ENCODE data around the gene GFER.
"Not testable (repeated sequence)": the region's sequence is repeated elsewhere in the genome, so short reads cannot be mapped to it uniquely, and the experiment has no call there.

The GFER gene

DNA sequence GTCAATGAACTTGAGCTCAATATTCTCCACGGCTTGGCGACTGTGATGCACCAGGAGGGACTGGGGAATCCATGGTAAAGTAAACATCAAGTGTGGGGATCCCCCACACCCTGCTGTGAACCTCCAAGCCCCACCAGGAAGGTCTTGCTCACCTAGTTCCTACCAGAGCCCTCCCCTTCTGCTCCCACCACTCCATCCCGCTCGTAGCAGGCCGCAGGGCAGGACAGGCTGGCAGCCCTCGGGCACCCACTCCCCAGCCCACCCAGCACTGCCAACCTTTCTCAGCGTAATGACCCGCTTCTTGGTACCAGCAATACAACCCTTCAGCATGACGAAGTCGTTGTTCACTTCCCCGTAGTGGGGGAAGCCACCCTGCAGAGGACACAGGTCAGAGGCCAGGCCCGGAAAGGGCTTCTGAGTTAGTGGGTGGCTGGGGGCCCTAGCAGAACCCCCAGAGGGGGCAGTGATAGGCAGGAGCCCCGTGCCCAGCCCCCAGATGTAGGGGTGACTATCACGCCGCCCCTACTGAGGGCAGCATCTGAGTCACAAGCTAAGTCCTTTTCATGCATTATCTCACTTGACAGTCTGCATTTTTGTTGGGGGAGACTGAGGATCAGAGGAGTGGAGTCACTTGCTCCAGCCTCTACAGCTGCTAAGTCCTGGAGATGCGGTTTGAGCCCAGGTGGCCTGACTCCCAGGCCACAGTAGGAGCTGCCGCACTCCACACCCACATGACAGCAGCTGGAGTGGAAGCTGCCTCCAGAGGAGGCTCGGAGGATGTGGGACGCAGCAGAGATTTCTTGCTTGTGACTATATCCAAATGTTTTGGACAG, 38.2 kb upstream of the GFER start:
- FAIRE-seq (no peak), DNase-seq (ENCODE audit: insufficient read length, low spot score) (no peak)
- TF ChIP-seq POLR2A (IDR thresholded peaks at IDR 0.05; ENCODE audit: low read depth, low read length) = no peak

DNA sequence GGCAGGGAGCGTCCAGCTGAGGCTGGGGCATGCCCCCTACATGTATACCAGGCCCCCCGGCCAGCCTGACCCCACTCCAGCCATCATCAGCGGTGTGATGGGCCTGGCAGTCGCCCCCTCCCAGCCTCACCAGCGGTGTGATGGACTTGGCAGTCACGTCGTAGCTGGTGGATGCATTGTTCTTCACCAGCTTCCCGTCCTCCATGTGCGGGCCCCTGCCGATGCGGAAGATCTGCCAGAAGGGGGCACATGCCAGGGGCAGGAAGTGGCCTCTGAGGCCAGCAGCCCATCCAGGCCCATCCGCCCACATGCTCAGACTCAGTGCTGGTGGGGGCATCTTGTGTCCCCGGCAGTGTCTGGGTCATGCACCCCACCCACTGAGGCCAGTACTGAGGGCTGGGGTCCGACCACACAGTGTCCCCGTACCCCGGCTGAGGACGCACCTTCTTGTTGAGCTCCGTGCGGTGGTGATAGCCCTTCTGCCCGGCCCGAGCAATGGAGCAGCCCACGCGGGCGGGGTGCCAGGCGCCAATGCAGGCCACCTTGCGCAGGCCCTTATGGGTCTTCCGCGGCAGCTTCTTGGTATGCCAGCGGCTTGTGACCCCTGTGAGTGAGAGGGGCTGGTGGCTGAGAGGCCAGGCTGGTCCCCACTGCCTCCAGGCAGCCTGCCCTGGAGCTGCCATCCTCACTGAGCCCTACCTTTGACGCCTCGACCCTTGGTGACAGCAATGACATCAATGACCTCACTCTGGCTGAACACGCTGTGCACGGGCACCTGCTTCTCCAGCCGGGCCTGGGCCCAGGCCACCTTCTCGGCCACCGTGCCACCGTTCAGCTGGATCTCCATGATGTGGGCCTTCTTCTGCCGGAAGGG, 37.3 kb upstream of the GFER start:
- TF ChIP-seq POLR2A (IDR thresholded peaks at IDR 0.05; ENCODE audit: low read depth, low read length) = no peak
- FAIRE-seq (no peak), DNase-seq (ENCODE audit: insufficient read length, low spot score) (no peak)

DNA sequence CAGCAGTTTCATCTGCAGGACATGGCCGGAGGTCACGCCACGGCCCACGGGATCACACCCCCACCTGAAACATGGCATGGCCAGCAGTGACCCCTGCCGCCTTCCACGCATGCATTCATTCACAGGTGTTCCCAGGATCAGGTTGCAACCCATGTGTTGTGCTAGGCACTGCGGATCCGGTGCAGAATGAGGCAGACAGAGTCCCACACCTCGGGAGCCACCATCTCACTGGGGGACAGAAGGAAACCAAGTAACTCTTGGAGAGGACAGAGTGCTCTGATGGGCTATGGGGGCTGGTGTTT, 36.7 kb upstream of the GFER start:
- TF ChIP-seq POLR2A (IDR thresholded peaks at IDR 0.05; ENCODE audit: low read depth, low read length) = no peak
- no peak for FAIRE-seq
- no peak for DNase-seq (ENCODE audit: insufficient read length, low spot score)

DNA sequence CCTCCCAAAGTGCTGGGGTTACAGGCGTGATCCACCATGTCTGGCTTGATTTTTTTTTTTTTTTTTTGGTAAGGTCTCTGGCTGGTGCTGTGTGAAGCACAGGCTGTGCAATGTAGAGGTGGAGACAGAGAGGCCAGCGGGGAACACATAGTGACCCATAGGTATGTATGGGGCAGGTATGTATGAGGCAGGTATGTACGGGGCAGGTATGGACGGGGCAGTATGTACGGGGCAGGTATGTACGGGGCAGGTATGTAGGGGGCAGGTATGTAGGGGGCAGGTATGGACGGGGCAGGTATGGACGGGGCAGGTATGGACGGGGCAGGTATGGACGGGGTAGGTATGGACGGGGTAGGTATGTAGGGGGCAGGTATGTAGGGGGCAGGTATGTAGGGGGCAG, 34.5 kb upstream of the GFER start:
- DNase-seq (ENCODE audit: insufficient read length, low spot score) (no peak), FAIRE-seq (no peak)
- no peak for TF ChIP-seq POLR2A (IDR thresholded peaks at IDR 0.05; ENCODE audit: low read depth, low read length)

DNA sequence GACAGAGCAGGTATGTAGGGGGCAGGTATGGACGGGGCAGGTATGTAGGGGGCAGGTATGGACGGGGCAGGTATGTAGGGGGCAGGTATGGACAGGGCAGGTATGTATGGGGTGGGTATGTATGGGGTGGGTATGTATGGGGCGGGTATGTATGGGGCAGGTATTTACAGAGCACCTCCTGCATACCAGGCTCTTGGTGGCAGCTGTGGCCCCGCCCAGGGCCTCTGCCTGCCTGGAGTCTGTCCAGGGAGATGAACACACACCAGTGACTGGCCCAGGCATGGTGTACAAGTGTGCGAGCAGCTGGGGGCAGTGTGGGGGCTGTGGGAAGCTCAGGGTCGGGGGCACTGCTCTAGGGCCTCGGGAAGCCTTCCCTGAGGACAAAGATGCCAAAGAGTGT, 33.9 kb upstream of the GFER start:
- DNase-seq (ENCODE audit: insufficient read length, low spot score) (no peak), FAIRE-seq (no peak)
- no peak for TF ChIP-seq POLR2A (IDR thresholded peaks at IDR 0.05; ENCODE audit: low read depth, low read length)

DNA sequence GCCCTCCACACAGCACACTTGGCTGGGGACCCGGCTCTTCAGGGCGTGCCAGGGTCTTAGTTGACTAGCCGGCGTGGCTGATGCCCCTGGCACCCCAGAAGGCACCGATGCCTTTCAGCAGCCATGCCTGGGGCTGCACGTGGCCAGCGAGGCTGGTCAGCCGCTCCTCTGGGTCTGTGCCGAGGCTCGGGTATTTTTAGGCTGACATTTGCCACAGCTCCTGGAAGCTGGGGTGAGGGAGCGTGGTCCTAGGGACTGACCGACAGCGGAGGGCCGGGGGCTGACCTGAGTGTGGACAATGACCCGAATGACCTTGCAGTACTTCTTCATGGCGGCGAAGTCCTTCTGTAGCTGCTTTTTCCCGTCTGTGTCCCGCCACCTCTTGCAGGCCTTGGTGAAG, 33.4 kb upstream of the GFER start:
- no peak for TF ChIP-seq POLR2A (IDR thresholded peaks at IDR 0.05; ENCODE audit: low read depth, low read length)
- FAIRE-seq = no peak
- no peak for DNase-seq (ENCODE audit: insufficient read length, low spot score)

DNA sequence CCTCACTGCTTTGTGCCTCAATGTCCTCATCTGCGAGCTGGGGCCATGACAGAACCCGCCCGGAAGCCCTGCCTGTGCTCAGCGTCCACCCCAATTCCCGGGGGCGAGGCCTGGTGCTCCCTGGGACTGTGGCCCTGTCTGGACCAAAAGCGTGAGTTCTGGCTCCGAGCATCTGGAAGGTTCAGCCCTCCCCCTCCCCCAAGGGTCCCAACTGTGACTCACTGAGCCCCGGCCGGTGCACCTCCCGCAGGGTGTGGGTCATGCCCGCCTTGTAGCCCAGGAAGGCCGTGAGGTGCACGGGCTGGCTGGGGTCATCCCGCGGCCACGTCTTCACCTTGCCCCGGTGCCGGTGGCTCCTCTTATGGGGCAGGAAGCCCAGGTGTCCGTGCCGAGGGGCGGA, 30.3 kb upstream of the GFER start:
- FAIRE-seq (no peak), DNase-seq (ENCODE audit: insufficient read length, low spot score) (no peak)
- no peak for TF ChIP-seq POLR2A (IDR thresholded peaks at IDR 0.05; ENCODE audit: low read depth, low read length)

DNA sequence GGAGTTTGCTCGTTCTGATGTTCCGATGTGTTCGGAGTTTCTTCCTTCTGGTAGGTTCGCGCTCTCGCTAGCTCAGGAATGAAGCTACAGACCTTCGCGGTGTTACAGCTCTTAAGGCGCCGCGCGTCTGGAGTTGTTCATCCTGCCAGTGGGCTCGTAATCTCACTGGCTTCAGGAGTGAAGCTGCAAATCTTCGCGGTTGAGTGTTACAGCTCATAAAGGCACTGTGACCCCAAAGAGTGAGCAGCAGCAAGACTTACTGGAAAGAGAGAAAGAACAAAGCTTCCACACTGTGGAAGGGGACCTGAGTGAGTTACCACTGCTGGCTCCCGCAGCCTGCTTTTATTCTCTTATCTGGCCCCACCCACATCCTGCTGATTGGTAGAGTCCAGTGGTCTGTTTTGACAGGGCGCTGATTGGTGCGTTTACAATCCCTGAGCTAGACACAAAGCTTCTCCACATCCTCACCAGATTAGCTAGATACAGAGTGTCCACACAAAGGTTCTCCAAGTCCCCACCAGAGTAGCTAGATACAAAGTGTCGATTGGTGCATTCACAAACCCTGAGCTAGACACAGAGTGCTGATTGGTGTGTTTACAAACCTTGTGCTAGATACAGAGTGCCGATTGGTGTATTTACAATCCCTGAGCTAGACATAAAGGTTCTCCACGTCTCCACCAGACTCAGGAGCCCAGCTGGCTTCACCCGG, 26.4 kb upstream of the GFER start:
- DNase-seq (ENCODE audit: insufficient read length, low spot score); FAIRE-seq: not testable (repeated sequence)

DNA sequence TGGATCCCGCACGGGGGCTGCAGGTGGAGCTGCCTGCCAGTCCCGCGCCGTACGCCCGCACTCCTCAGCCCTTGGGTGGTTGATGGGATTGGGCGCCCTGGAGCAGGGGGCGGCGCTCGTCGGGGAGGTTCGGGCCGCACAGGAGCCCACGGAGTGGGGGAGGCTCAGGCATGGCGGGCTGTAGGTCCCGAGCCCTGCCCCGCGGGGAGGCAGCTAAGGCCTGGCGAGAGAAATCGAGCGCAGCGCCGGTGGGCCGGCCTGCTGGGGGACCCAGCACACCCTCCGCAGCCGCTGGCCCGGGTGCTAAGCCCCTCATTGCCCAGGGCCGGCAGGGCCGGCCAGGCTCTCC, 25.9 kb upstream of the GFER start:
- not testable (repeated sequence) for FAIRE-seq; DNase-seq (ENCODE audit: insufficient read length, low spot score)

DNA sequence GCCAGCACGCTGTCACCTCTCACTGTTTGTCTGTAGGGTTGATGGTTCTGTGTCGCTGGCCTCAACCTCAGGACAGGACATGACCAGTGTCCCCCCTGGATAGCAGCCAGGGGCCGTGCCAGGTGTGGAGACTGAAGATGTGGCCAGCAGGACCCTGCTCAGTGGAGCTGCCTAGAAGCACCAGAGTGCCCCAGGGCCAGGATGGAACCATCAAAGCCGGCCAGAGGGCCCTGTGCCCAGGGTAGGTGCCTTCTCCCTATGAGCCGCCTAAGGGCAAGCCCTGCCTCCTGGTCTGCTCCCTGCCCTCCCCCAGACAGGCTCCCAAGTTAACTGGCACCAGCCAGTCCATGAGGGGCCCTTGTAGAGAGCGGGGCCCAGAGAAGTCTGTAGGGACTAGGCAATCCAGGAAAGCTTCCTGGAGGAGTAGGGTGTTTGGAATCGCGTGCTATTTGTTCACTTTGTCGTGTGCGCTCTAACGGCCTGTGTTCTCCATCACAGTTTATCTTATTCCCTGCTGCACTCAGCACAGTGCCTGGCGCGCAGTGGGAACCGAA, 25.2 kb upstream of the GFER start:
- no peak for FAIRE-seq
- no peak for DNase-seq (ENCODE audit: insufficient read length, low spot score)
- TF ChIP-seq POLR2A (IDR thresholded peaks at IDR 0.05; ENCODE audit: low read depth, low read length) = no peak

DNA sequence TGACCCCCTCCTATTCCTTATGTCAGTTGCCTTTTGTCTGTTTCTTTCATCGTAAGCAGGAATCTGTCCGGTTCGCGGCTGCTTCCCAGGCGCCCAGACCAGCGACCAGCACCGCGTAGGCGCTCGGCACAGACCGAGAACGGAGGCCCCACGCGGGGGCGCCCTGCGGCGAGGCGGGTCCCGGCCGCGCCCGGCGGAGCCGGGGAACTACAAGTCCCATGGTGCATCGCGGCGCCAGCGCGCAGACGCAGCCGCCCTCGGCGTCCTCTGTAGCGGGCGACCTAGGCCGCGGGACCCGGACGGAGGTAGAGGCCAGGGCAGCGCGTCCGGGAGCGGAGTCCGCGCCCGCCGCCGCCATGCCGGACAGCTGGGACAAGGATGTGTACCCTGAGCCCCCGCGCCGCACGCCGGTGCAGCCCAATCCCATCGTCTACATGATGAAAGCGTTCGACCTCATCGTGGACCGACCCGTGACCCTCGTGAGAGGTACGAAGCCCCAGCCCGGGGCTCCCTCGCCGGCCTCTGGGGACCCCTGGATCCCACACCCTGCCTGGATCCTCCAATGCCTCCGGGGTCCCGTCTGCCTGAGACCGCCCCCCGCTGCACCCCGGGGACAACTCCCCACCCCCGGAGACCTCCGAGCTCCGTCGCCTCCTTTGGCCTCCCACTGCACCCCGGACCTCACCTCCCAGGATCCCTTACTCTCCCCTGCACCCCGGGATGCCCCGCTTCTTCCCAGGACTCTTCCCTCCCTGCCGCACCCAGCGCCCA, 24.5 kb upstream of the GFER start, which contains the start of gene NDUFB10:
Gene NDUFB10, plus strand, starts transcription at position 270 of the 771 bp plus-strand sequence. Its CDS starts 87 bp downstream, at position 357.
- DNase-seq (ENCODE audit: insufficient read length, low spot score) (peak; percentile 91), FAIRE-seq (no peak)
- TF ChIP-seq POLR2A (IDR thresholded peaks at IDR 0.05; ENCODE audit: low read depth, low read length) = peak; percentile 98

DNA sequence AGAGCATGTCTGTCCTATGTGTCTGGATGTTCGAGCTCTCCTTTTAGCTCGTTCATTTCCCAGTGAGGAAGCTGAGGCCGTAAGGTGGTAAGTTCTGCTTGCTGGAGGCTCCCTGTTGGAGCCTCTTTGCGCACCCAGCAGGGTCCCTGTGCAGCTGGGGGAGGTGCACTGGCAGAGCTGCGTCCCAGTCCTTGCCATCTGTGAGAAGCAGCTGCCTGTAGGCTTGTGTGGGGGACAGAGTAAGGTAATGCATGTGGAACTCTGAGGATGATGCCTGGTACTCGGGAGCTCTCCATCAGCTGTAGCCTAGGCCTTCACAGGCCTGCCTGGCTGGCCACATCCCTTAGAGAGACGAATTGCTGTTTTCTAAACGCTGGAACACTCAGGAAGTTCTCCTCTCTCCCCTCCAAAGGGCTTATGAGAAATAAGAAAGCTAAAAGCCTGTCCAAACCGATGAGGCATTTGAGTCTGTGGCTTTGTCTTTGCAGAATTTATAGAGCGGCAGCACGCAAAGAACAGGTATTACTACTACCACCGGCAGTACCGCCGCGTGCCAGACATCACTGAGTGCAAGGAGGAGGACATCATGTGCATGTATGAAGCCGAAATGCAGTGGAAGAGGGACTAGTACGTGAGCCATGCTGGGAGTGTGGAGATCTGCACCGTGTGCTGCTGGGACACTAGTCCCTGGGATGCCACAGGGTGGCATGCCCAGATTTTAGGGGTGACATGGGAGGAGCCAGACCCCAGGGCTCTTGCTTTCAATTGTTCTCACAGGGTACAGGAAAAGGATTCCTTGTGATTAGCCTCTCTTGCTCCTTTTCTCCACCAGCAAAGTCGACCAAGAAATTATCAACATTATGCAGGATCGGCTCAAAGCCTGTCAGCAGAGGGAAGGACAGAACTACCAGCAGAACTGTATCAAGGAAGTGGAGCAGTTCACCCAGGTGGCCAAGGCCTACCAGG, 23.0 kb upstream of the GFER start:
- DNase-seq (ENCODE audit: insufficient read length, low spot score) = no peak
- no peak for FAIRE-seq
- TF ChIP-seq POLR2A (IDR thresholded peaks at IDR 0.05; ENCODE audit: low read depth, low read length) = peak; percentile 40; the same call in 1 of the 2 replicates
